ENCODE results near the gene YBX2. TPM values are rescaled to one million over a fixed set of nuclear protein-coding genes. Genes with fewer than 3 reads are reported as not detected.

Gene YBX2
- total RNA-seq, 1 donor from 2014 or later, result 0.45 TPM

GRCh38 chr17:7296189-7296861 is 1.9 kb upstream of the YBX2 start:
- DNase-seq (ENCODE audit: low read depth), result peak; percentile 37

- no peak for DNase-seq (ENCODE audit: low read depth)
Measured at GRCh38 chr17:7295230-7296180, 1.1 kb upstream of the YBX2 start.

- DNase-seq (ENCODE audit: low read depth), result no peak
Measured at GRCh38 chr17:7293816-7294613, 424 bp downstream of the YBX2 start.

- peak; percentile 76 for DNase-seq (ENCODE audit: low read depth)
Measured at GRCh38 chr17:7293159-7293558, 1.3 kb downstream of the YBX2 start.

- DNase-seq (ENCODE audit: low read depth), result no peak
Measured at GRCh38 chr17:7292729-7293128, 1.7 kb downstream of the YBX2 start.

GRCh38 chr17:7292194-7292593 is 2.2 kb downstream of the YBX2 start:
- DNase-seq (ENCODE audit: low read depth), result no peak

- DNase-seq (ENCODE audit: low read depth), result no peak
Measured at GRCh38 chr17:7290685-7291084, 3.8 kb downstream of the YBX2 start.

GRCh38 chr17:7290166-7290565 is 4.3 kb downstream of the YBX2 start:
- DNase-seq (ENCODE audit: low read depth), result no peak

- DNase-seq (ENCODE audit: low read depth), result no peak
Measured at GRCh38 chr17:7289256-7290032, 5.0 kb downstream of the YBX2 start.

- no peak for DNase-seq (ENCODE audit: low read depth)
Measured at GRCh38 chr17:7285679-7286078, 8.8 kb downstream of the YBX2 start.

- no peak for DNase-seq (ENCODE audit: low read depth)
Measured at GRCh38 chr17:7284911-7285310, 9.5 kb downstream of the YBX2 start.

GRCh38 chr17:7283471-7284216 is 10.8 kb downstream of the YBX2 start:
- DNase-seq (ENCODE audit: low read depth), result no peak

GRCh38 chr17:7282752-7283321 is 11.6 kb downstream of the YBX2 start:
- DNase-seq (ENCODE audit: low read depth), result no peak

- no peak for DNase-seq (ENCODE audit: low read depth)
Measured at GRCh38 chr17:7281953-7282751, 12.3 kb downstream of the YBX2 start.

GRCh38 chr17:7281074-7281952 is 13.1 kb downstream of the YBX2 start, which contains the start of gene SLC2A4:
TSS of gene SLC2A4 (plus strand) at chr17:7281718. CDS start at chr17:7281935, 217 bp downstream.
- peak; percentile 85 for DNase-seq (ENCODE audit: low read depth)

- DNase-seq (ENCODE audit: low read depth), result peak; percentile 66
Measured at GRCh38 chr17:7280519-7281073, 13.8 kb downstream of the YBX2 start.

GRCh38 chr17:7279448-7279847 is 15.0 kb downstream of the YBX2 start:
- no peak for DNase-seq (ENCODE audit: low read depth)

GRCh38 chr17:7266784-7267183 is 27.7 kb downstream of the YBX2 start:
- no peak for DNase-seq (ENCODE audit: low read depth)

Data from renal cortical epithelial cell (primary cell).